GM12874 (cell line): ENCODE data around the gene RAN.

Source experiments
- TF ChIP-seq, protein P1 (sequence below): IDR thresholded peaks from 2 replicates; pipeline ENCODE4 v1.5.1; 2011; ENCODE audit warnings: low read depth, mild to moderate bottlenecking, control low read depth, low read length, moderate library complexity; ENCODE audit not compliant: insufficient read depth

The RAN gene

DNA sequence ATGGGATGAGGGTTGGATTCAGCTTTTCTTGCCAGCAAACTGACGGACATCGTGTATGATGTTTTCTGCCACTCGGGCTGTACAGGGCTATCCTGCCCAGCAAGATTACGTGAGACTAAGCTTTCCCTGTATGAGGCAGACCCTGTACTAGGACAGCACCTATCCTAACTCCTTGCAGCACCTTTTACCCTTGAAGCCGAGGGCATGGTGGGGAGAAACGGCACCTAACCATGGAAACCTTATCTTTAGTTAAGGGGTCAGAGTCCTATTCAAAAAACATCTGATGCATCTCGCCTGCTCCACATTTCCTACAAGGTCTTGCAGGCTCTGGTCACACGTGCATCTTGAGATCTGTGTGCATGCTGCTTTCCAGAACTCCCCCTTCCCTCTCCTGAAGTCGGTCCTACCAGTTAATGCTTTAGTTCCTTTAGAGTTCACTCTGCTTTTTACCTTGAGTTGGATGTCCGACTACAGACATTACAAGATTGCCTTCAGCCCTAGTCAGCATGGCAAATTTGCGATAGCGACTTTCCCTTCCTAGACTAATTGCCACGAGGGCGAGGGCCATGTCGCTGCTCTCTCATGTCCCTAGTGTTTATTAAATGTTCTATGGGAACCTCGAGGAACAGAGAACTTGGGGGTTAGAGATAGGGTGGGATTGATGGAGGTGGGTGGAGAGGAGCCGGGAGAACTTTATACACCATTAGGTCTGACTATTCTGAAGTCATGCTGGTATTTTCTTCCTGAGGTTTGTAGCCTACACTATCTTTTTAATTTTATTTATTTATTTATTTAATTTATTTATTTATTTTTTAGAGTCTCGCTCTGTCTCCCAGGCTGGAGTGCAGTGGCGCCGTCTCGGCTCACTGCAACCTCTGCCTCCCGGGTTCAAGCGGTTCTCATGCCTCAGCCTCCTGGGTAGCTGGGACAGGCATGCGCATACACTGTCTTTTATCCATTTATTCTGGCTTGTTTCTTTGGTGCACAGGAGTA is 6.6 kb downstream of the RAN start:
- TF ChIP-seq, protein P1, sequence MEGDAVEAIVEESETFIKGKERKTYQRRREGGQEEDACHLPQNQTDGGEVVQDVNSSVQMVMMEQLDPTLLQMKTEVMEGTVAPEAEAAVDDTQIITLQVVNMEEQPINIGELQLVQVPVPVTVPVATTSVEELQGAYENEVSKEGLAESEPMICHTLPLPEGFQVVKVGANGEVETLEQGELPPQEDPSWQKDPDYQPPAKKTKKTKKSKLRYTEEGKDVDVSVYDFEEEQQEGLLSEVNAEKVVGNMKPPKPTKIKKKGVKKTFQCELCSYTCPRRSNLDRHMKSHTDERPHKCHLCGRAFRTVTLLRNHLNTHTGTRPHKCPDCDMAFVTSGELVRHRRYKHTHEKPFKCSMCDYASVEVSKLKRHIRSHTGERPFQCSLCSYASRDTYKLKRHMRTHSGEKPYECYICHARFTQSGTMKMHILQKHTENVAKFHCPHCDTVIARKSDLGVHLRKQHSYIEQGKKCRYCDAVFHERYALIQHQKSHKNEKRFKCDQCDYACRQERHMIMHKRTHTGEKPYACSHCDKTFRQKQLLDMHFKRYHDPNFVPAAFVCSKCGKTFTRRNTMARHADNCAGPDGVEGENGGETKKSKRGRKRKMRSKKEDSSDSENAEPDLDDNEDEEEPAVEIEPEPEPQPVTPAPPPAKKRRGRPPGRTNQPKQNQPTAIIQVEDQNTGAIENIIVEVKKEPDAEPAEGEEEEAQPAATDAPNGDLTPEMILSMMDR, result no peak

DNA sequence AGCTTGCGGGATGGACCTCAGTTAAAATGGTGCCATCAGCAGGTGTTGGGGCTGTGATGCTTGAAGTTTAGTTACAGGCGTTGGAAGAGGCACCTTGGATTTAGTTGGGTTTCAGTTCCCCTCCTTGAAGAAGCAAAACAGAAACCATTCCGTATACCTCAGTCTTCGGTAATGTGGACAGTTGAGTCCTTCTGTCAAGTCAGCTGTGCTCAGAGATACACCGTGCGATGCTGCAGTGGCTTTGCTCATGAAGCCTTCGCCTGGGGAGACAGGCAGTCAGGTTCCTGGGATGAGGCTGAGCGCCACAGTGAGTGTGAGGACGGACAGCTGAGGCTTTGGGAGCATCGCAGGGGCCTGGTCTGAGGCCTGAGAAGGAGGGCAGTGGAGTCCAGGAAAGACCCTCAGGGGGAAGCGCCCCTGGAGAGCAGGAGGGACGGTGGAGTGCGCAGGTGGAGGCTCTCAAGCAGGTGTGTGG is 7.4 kb downstream of the RAN start:
- TF ChIP-seq, protein P1, result no peak

DNA sequence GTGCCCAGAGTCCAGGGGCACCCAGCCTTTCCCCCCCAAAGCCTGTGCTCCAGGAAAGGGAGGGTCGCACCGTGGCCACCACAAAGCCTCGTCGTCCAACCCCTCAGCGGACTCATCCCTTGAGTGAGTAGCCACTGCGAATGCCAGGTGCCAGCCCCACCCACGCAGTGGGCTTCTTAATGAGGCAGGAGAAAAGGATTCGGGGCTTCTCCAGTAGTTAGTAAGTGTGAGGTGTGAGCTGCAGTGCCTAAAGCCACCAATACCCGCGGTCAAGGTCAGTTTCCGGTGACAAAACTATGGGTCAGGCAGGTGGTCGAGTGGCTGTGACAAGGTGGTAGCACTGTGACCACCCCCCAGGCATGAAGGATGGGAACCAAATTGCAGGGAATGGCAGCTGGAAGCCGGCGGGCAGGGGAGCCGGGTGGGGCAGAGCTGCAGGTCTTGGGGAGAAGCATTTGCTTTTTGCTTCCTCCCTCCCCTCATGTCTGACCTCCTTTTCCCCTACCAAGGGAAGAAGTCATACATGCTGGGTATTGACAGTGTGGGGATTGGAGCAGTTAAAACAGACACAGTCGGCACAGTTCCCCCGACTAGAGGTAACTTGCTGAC is 8.0 kb downstream of the RAN start:
- TF ChIP-seq, protein P1, result no peak

DNA sequence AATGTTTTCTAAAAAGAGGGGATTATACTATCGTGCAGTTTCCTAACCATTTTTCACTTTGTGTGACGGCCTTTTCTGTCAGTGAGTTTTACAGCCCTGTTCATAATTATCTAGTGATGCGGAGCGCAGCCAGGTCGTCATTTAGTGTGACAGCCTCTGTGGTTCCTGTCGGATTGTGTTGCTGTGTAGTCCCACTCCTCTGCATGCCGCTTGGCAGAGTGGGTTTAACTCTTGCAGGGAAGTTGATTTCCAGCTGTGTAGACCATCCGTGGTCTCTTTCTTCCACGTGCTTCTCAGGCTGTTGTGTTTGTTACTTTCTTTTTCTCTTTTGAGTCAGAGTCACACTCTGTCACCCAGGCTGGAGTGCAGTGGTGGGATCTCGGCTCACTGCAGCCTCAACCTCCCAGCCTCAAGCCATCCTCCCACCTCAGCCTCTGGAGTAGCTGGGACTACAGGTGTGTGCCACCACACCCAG is 8.6 kb downstream of the RAN start:
- TF ChIP-seq, protein P1, result no peak

DNA sequence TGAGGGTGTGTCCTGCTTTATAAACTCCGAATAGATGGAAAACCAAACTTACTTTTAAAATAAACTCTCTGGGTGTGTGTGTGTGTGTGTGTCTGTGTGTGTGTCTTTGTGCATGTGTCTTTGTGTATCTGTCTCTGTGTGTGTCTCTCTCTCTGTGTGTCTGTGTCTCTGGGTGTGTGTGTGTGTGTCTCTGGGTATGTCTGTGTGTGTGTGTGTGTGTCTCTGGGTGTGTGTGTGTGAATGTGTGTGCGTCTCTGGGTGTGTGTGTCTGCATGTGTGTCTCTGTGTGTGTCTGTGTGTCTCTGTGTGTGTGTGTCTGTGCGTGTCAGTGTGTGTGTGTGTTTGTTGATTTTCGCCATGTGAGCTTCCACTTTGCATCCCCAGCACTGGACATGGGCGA is 9.2 kb downstream of the RAN start:
- TF ChIP-seq, protein P1, result no peak

DNA sequence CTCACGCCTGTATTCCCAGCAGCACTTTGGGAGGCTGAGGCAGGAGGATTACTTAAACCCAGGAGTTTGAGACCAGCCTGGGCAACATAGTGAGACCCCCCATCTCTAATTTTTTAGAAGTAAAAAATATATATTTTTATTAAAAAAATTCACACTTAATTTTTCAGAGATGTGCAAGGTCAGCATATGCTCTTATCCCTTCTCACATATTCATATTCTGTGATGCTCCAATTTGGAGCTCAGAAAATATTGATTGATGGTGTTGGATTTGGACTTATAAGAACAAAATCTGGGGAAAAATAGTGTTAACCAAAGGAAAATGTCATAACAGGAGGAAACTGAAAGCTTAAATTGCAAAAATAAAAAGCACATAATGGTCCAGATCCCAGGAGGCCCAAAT is 9.7 kb downstream of the RAN start:
- TF ChIP-seq, protein P1, result no peak

DNA sequence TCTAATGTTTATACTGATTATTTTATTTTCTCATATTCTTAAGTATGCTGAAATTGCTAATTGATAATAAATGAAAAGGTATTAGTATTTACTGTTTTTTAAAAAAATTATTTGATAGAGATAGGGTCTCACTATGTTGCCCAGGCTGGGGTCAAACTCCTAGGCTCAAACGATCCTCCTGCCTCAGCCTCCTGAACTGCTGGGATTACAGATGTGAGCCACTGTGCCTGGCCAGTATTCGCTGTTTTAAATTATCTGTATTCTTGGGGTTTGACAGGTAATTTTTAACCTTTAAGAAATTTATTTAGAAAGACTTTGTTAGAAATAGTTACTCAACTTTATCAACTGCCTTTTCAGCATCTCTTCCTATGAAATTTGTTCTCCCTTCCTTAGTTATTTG is 32.2 kb downstream of the RAN start:
- TF ChIP-seq, protein P1, result no peak
